Measurements from ENCODE around the gene ZFPL1. TPM values are rescaled to one million over a fixed set of nuclear protein-coding genes. Genes with fewer than 3 reads are reported as not detected.

Gene ZFPL1
- total RNA-seq, 4 donors from 2014 or later, result 24.1 to 50.7 (median 43.7) TPM

GRCh38 chr11:65131417-65131776, 47.4 kb downstream of the ZFPL1 start:
- WGBS, result 86% methylated on average over 3 of the region's 3 CpGs
- no peak overlapping the region for H3K27ac ChIP-seq (replicated peaks in 1 of 4)
- TF ChIP-seq, protein P1, sequence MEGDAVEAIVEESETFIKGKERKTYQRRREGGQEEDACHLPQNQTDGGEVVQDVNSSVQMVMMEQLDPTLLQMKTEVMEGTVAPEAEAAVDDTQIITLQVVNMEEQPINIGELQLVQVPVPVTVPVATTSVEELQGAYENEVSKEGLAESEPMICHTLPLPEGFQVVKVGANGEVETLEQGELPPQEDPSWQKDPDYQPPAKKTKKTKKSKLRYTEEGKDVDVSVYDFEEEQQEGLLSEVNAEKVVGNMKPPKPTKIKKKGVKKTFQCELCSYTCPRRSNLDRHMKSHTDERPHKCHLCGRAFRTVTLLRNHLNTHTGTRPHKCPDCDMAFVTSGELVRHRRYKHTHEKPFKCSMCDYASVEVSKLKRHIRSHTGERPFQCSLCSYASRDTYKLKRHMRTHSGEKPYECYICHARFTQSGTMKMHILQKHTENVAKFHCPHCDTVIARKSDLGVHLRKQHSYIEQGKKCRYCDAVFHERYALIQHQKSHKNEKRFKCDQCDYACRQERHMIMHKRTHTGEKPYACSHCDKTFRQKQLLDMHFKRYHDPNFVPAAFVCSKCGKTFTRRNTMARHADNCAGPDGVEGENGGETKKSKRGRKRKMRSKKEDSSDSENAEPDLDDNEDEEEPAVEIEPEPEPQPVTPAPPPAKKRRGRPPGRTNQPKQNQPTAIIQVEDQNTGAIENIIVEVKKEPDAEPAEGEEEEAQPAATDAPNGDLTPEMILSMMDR (IDR thresholded peaks at IDR 0.05), result no peak
- TF ChIP-seq EP300 (IDR thresholded peaks at IDR 0.05) (no peak), POLR2AphosphoS5 (IDR thresholded peaks at IDR 0.05) (no peak), POLR2A (IDR thresholded peaks at IDR 0.05; ENCODE audit: low read depth) (no peak)
- intact Hi-C loops (cut with DNase I), result loop anchor here (5.0 kb wide), 1 partner anchor 51 kb away; the partner anchor contains the start of gene CAPN1
- H3K4me3 ChIP-seq, result no peak overlapping the region
- no peak for DNase-seq (ENCODE audit: extremely low spot score)
- no peaks in the 10 kb centered on the region for H3K9me3 ChIP-seq
- H3K36me3 ChIP-seq, result peaks cover 44 to 68% (median 67%) of the 10 kb centered on the region in 4 donors
- H3K4me1 ChIP-seq, result peaks cover 26 to 38% (median 32%) of the 10 kb centered on the region in 4 donors
- no peaks in the 10 kb centered on the region for H3K27me3 ChIP-seq

DNA sequence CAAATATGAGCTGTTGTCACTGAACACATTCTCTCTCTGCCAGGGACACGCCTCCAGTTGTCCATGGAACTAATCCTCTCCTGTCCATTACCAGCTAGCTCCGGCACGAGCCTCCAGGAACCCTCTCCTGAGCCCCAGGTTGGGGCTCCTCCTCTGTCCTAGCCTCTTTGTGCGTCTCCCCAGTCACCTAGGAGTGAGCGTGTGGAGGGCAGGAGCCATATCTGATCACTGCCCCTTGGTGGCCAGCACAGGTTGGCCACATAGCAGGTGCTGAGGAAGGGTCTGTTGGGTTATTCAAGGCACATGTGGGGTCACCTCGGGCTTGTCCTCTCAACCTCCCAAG, 47.8 kb downstream of the ZFPL1 start:
- H3K36me3 ChIP-seq, result peaks cover 42 to 64% (median 63%) of the 10 kb centered on the region in 4 donors
- intact Hi-C loops (cut with DNase I), result loop anchor here (5.0 kb wide), 1 partner anchor 50 kb away; the partner anchor contains the start of gene CAPN1
- no peaks in the 10 kb centered on the region for H3K27me3 ChIP-seq
- TF ChIP-seq POLR2A (IDR thresholded peaks at IDR 0.05; ENCODE audit: low read depth), result no peak
- TF ChIP-seq EP300 (IDR thresholded peaks at IDR 0.05), result no peak
- TF ChIP-seq, protein P1 (IDR thresholded peaks at IDR 0.05), result no peak
- TF ChIP-seq POLR2AphosphoS5 (IDR thresholded peaks at IDR 0.05), result no peak
- H3K4me3 ChIP-seq, result no peak overlapping the region
- no peak for DNase-seq (ENCODE audit: extremely low spot score)
- H3K4me1 ChIP-seq, result peaks cover 26 to 39% (median 32%) of the 10 kb centered on the region in 4 donors
- H3K9me3 ChIP-seq, result no peaks in the 10 kb centered on the region
- H3K27ac ChIP-seq (replicated peaks in 1 of 4), result no peak overlapping the region
- 79% methylated on average over 5 of the region's 6 CpGs for WGBS

DNA sequence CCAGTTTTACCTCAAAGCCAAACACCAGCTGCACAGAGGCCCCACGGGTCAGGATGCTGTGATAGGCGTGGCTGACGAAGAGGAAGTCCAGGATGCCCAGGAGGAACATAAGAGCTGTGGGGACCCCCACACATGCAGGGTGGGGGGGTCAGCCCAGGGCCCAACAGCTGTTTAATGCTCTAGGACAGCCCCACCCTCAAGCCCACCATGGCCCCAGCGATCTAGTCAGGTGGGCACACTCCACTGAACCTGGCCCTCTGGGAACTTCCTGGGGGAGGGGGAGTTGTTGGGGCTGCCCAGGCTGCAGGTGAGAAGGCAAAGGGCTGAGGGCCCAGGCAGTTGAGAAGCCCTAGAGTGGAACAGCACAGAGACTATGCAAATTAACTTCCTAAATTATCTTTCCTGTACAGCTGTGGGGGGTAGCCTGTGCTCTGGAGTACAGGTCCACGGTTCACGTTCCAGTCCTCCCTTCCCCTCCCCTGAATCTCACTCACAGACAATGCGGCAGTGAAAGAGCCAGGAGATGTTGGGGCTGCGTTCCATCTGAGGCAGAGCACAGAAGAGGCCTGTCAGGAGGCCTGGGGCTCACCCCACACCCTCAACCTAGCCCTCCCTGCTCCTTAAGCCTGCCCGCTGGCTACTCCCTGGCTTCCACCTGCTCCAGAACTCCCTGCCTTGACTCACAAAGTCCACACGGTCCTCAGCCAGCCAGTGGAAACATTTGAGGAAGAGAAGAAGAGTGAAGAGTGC, 48.4 kb downstream of the ZFPL1 start:
- intact Hi-C loops (cut with DNase I), result loop anchor here (5.0 kb wide), 1 partner anchor 50 kb away; the partner anchor contains the start of gene CAPN1
- H3K4me3 ChIP-seq, result peak overlapping the region in 2 of 4 donors; percentile 84 to 93
- TF ChIP-seq POLR2A (IDR thresholded peaks at IDR 0.05; ENCODE audit: low read depth) (no peak), EP300 (IDR thresholded peaks at IDR 0.05) (no peak), POLR2AphosphoS5 (IDR thresholded peaks at IDR 0.05) (no peak)
- TF ChIP-seq, protein P1 (IDR thresholded peaks at IDR 0.05), result no peak
- 64% methylated on average over 10 of the region's 10 CpGs for WGBS
- peak overlapping the region in 1 of 4 donors; percentile 98 for H3K27ac ChIP-seq (replicated peaks in 1 of 4)
- H3K9me3 ChIP-seq, result no peaks in the 10 kb centered on the region
- H3K4me1 ChIP-seq, result peaks cover 26 to 39% (median 32%) of the 10 kb centered on the region in 4 donors
- H3K36me3 ChIP-seq, result peaks cover 39 to 58% (median 57%) of the 10 kb centered on the region in 4 donors
- H3K27me3 ChIP-seq, result no peaks in the 10 kb centered on the region
- no peak for DNase-seq (ENCODE audit: extremely low spot score)

DNA sequence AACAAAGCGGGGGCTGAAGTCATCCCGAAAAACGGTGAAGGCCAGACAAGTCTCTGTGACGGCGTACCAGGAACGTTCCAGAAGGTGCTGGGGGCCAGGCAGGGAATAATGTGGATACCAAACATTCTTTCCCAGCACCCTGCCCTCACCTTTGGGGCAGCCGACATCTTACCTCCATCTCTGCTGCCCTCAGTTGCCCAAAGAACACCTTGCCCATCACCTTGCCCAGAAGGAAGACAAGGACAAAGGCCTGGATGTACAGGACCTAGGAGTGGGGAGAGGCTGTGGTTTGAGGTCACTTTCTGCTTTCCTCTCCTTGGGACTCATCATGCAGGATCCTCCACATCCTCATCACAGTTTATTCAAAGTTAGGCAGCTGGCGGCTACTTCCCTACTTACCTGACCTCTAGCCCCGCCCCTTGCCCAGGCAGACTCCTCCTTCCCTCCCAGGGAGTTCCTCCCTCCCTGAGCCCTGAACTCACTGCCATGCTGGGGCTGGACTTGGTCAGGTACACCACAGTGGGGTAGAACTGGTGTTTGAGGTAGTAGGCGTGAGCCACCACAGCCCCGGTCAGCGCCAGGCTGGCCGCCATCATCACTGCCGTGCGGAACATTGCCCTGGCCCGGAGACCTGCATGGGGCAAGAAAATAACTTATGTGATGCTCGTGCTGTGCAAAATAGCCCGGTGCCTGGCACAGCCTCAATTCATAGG, 49.1 kb downstream of the ZFPL1 start:
- Histone ChIP-seq H3K36me3 (peaks cover 32 to 51% (median 50%) of the 10 kb centered on the region in 4 donors), H3K4me3 (peak overlapping the region; percentile 84 to 96 (median 94)), H3K9me3 (no peaks in the 10 kb centered on the region), H3K27ac (replicated peaks in 1 of 4) (peak overlapping the region; percentile 94 to 98 (median 98)), H3K4me1 (peaks cover 26 to 39% (median 32%) of the 10 kb centered on the region in 4 donors), H3K27me3 (no peaks in the 10 kb centered on the region)
- TF ChIP-seq POLR2A (IDR thresholded peaks at IDR 0.05; ENCODE audit: low read depth), result no peak
- TF ChIP-seq EP300 (IDR thresholded peaks at IDR 0.05), result no peak
- TF ChIP-seq POLR2AphosphoS5 (IDR thresholded peaks at IDR 0.05), result no peak
- TF ChIP-seq, protein P1 (IDR thresholded peaks at IDR 0.05), result no peak
- no peak for DNase-seq (ENCODE audit: extremely low spot score)
- 39% methylated on average over 18 of the region's 18 CpGs for WGBS
- intact Hi-C loops (cut with DNase I), result loop anchor here (5.0 kb wide), 1 partner anchor 49 kb away; the partner anchor contains the start of gene CAPN1

Measured in esophagus muscularis mucosa (tissue), 4 donors.